ENCODE results near the gene NNAT. TPM values are rescaled to one million over a fixed set of nuclear protein-coding genes. Genes with fewer than 3 reads are reported as not detected.

NNAT gene
- total and polyA plus RNA-seq, 4 donors, result 0.09 to 0.24 TPM; not detected in 2

DNA sequence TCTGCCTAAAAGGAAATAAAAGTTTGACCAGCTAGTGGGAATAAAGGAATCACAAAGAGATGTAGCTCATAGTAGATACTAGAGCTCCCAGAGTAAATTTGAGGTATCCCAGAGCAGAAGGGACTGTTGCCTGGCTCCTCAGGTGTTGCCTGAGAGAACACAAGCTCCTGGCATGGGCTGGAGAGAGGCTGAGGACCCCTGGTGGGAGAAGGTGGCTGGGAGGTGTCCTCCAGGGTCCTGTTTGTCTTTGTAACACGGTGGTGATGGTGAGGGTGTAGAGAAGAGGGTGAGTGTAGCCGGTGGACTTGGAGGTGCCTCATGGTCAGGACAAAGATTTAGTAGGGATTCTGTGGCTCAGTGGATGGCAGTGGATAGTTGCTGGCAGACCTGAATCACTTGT, 28.1 kb upstream of the NNAT start:
- TF ChIP-seq HNF4A (conservative IDR thresholded peaks at IDR 0.05), result no peak
- TF ChIP-seq YY1 (IDR thresholded peaks at IDR 0.05), result no peak
- TF ChIP-seq, protein P1, sequence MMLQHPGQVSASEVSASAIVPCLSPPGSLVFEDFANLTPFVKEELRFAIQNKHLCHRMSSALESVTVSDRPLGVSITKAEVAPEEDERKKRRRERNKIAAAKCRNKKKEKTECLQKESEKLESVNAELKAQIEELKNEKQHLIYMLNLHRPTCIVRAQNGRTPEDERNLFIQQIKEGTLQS (IDR thresholded peaks at IDR 0.05), result no peak
- TF ChIP-seq, protein P2, sequence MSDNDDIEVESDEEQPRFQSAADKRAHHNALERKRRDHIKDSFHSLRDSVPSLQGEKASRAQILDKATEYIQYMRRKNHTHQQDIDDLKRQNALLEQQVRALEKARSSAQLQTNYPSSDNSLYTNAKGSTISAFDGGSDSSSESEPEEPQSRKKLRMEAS (IDR thresholded peaks at IDR 0.05), result no peak
- no peak for TF ChIP-seq HNF4G (IDR thresholded peaks at IDR 0.05)
- no peak for TF ChIP-seq JUND (IDR thresholded peaks at IDR 0.05)
- no peak for TF ChIP-seq RXRA (IDR thresholded peaks at IDR 0.05)
- TF ChIP-seq, protein P3, sequence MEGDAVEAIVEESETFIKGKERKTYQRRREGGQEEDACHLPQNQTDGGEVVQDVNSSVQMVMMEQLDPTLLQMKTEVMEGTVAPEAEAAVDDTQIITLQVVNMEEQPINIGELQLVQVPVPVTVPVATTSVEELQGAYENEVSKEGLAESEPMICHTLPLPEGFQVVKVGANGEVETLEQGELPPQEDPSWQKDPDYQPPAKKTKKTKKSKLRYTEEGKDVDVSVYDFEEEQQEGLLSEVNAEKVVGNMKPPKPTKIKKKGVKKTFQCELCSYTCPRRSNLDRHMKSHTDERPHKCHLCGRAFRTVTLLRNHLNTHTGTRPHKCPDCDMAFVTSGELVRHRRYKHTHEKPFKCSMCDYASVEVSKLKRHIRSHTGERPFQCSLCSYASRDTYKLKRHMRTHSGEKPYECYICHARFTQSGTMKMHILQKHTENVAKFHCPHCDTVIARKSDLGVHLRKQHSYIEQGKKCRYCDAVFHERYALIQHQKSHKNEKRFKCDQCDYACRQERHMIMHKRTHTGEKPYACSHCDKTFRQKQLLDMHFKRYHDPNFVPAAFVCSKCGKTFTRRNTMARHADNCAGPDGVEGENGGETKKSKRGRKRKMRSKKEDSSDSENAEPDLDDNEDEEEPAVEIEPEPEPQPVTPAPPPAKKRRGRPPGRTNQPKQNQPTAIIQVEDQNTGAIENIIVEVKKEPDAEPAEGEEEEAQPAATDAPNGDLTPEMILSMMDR (IDR thresholded peaks at IDR 0.05; ENCODE audit: low read depth, low read length, missing input control), result no peak
- TF ChIP-seq FOXA1 (IDR thresholded peaks at IDR 0.05), result no peak
- TF ChIP-seq, protein P4, sequence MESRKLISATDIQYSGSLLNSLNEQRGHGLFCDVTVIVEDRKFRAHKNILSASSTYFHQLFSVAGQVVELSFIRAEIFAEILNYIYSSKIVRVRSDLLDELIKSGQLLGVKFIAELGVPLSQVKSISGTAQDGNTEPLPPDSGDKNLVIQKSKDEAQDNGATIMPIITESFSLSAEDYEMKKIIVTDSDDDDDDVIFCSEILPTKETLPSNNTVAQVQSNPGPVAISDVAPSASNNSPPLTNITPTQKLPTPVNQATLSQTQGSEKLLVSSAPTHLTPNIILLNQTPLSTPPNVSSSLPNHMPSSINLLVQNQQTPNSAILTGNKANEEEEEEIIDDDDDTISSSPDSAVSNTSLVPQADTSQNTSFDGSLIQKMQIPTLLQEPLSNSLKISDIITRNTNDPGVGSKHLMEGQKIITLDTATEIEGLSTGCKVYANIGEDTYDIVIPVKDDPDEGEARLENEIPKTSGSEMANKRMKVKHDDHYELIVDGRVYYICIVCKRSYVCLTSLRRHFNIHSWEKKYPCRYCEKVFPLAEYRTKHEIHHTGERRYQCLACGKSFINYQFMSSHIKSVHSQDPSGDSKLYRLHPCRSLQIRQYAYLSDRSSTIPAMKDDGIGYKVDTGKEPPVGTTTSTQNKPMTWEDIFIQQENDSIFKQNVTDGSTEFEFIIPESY (IDR thresholded peaks at IDR 0.05), result no peak
- no peak for TF ChIP-seq RAD21 (IDR thresholded peaks at IDR 0.05)
- TF ChIP-seq FOXA2 (IDR thresholded peaks at IDR 0.05), result no peak
- no peaks in the 10 kb centered on the region for H3K27me3 ChIP-seq (ENCODE audit: control insufficient read depth in 4 of 4, insufficient read depth in 4 of 4, low read length in 3 of 4)
- DNase-seq (ENCODE audit: low spot score), result no peak

DNA sequence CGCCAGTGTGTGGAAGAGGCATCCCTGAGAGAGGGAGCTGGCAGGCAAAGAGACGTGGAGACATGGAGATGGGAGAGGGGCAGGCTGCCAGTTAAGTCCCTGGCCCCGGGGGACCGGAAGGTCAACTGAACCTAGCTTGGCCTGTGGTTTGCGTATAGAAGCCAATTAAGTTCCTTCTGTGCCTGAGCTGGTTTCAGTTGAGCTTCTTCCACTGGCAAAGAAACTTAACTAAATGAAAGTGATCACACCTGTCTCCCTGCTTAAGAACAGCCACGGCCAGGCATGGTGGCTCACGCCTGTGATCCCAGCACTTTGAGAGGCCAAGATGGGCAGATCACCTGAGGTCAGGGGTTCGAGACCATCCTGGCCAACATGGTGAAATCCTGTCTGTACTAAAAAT, 26.7 kb upstream of the NNAT start:
- TF ChIP-seq RAD21 (IDR thresholded peaks at IDR 0.05) (no peak), HNF4G (IDR thresholded peaks at IDR 0.05) (no peak), EGR1 (IDR thresholded peaks at IDR 0.05; ENCODE audit: low read depth in 2 of 2) (no peak), GABPA (IDR thresholded peaks at IDR 0.05 in 1 of 2, conservative IDR thresholded peaks at IDR 0.05 in 1 of 2) (no peak), TAF1 (conservative IDR thresholded peaks at IDR 0.05) (no peak), YY1 (IDR thresholded peaks at IDR 0.05) (no peak), SP1 (IDR thresholded peaks at IDR 0.05) (no peak), JUND (IDR thresholded peaks at IDR 0.05) (no peak), FOXA2 (IDR thresholded peaks at IDR 0.05) (no peak), NR2F2 (IDR thresholded peaks at IDR 0.05) (no peak), FOXA1 (IDR thresholded peaks at IDR 0.05) (no peak), RXRA (IDR thresholded peaks at IDR 0.05) (no peak), HNF4A (conservative IDR thresholded peaks at IDR 0.05) (no peak)
- TF ChIP-seq, protein P2 (IDR thresholded peaks at IDR 0.05), result no peak
- TF ChIP-seq, protein P1 (IDR thresholded peaks at IDR 0.05), result no peak
- TF ChIP-seq, protein P3 (IDR thresholded peaks at IDR 0.05; ENCODE audit: low read depth, low read length, missing input control), result no peak
- TF ChIP-seq, protein P5, sequence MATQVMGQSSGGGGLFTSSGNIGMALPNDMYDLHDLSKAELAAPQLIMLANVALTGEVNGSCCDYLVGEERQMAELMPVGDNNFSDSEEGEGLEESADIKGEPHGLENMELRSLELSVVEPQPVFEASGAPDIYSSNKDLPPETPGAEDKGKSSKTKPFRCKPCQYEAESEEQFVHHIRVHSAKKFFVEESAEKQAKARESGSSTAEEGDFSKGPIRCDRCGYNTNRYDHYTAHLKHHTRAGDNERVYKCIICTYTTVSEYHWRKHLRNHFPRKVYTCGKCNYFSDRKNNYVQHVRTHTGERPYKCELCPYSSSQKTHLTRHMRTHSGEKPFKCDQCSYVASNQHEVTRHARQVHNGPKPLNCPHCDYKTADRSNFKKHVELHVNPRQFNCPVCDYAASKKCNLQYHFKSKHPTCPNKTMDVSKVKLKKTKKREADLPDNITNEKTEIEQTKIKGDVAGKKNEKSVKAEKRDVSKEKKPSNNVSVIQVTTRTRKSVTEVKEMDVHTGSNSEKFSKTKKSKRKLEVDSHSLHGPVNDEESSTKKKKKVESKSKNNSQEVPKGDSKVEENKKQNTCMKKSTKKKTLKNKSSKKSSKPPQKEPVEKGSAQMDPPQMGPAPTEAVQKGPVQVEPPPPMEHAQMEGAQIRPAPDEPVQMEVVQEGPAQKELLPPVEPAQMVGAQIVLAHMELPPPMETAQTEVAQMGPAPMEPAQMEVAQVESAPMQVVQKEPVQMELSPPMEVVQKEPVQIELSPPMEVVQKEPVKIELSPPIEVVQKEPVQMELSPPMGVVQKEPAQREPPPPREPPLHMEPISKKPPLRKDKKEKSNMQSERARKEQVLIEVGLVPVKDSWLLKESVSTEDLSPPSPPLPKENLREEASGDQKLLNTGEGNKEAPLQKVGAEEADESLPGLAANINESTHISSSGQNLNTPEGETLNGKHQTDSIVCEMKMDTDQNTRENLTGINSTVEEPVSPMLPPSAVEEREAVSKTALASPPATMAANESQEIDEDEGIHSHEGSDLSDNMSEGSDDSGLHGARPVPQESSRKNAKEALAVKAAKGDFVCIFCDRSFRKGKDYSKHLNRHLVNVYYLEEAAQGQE (IDR thresholded peaks at IDR 0.05), result no peak
- TF ChIP-seq, protein P4 (IDR thresholded peaks at IDR 0.05), result no peak
- no peak overlapping the region for H3K9ac ChIP-seq (ENCODE audit: low read depth in 1 of 2, low read length in 2 of 2)

More for the DNA sequence above, 28.1 kb upstream of the NNAT start:
- H3K9me3 ChIP-seq (ENCODE audit: control insufficient read depth in 4 of 4, low read length in 3 of 4), result no peaks in the 10 kb centered on the region
- H3K36me3 ChIP-seq (ENCODE audit: control insufficient read depth in 4 of 4, insufficient read depth in 3 of 4, low read depth in 1 of 4, low read length in 3 of 4), result no peaks in the 10 kb centered on the region
- H3K4me1 ChIP-seq (ENCODE audit: control insufficient read depth in 4 of 4, insufficient read depth in 4 of 4, low read length in 3 of 4), result no peaks in the 10 kb centered on the region
- WGBS, result 73% methylated on average over 2 of the region's 2 CpGs
- no peak overlapping the region for H3K4me3 ChIP-seq (ENCODE audit: low read depth in 1 of 3, low read length in 3 of 3)
- H3K9ac ChIP-seq (ENCODE audit: low read depth in 1 of 2, low read length in 2 of 2), result no peak overlapping the region
- H3K27ac ChIP-seq (ENCODE audit: low read depth in 1 of 2, low read length in 2 of 2), result no peak overlapping the region

More for the DNA sequence above, 26.7 kb upstream of the NNAT start:
- Histone ChIP-seq H3K4me3 (ENCODE audit: low read depth in 1 of 3, low read length in 3 of 3) (no peak overlapping the region), H3K36me3 (ENCODE audit: control insufficient read depth in 4 of 4, insufficient read depth in 3 of 4, low read depth in 1 of 4, low read length in 3 of 4) (no peaks in the 10 kb centered on the region), H3K4me1 (ENCODE audit: control insufficient read depth in 4 of 4, insufficient read depth in 4 of 4, low read length in 3 of 4) (no peaks in the 10 kb centered on the region), H3K27me3 (ENCODE audit: control insufficient read depth in 4 of 4, insufficient read depth in 4 of 4, low read length in 3 of 4) (no peaks in the 10 kb centered on the region), H3K27ac (ENCODE audit: low read depth in 1 of 2, low read length in 2 of 2) (no peak overlapping the region), H3K9me3 (ENCODE audit: control insufficient read depth in 4 of 4, low read length in 3 of 4) (no peaks in the 10 kb centered on the region)
- no peak for DNase-seq (ENCODE audit: low spot score)
- WGBS, result 92% methylated on average over 8 of the region's 8 CpGs
